Retina (tissue), 1 donor: ENCODE results near the gene BRMS1L.
"Not testable (repeated sequence)": the region's sequence is repeated elsewhere in the genome, so short reads cannot be mapped to it uniquely, and the experiment has no call there.

Experiments
- DNase-seq: peaks from one replicate; pipeline ENCODE4 v3.0.0-alpha.2; 2016

The BRMS1L gene

GRCh38 chr14:35826218-35826951, at the start of gene BRMS1L:
Gene BRMS1L, plus strand, starts transcription at chr14:35826338. Its CDS starts 179 bp downstream, at chr14:35826517.
- peak; percentile 94 for DNase-seq

DNA sequence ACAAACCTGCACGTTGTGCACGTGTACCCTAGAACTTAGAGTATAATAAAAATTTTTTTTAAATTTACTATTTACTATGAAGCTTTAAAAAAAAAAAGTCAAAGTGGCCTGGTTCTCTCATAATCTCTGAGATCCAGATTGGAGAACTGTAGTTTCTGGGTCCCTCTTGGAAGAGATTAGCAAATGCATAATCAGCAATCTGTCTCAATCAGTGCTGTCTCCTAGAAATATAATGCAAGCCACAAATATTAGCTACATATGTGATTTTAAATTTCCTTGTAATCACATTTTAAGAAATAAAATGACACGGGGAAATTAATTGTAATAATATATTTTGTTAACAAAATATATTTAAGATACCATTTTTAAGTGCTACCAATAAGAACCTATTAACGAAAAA, 49.3 kb upstream of the BRMS1L start:
- DNase-seq, result no peak

- DNase-seq, result not testable (repeated sequence)
Observed at GRCh38 chr14:35777550-35777949, 48.6 kb upstream of the BRMS1L start.

DNA sequence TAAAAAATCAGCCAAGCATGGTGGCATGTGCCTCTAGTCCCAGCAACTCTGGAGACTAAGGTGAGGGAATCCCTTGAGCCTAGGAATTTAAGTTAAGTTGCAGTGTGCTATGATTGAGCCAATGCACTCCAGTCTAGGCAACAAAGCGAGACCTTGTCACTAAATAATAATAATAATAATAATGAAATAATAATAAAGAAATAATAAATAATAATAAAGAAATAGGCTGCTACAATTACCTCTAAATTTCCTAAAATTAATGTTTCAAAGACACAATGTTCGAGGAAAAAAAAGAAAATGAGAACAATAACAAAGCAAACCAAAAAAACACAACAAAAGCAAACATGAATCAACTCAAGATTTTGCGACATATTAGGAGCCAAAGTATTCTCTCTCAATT, 46.8 kb upstream of the BRMS1L start:
- no peak for DNase-seq

DNA sequence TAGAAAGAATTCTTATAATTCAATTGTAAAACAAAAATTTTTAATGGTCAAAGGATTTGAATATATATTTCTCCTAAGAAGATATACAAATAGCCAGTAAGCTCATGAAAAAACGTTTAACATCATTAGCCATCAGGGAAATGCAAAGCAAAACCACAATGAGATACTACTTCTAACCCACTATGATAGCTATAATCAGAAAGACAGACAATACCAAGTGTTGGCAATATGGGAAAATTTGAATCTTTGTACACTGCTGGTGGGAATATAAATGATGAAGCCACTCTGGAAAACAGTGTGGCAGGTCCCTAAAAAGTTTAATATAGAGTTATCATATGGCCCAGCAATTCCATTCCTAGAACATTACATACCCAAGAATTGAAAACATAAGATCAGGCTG, 42.4 kb upstream of the BRMS1L start:
- no peak for DNase-seq

GRCh38 chr14:35786856-35787255, 39.3 kb upstream of the BRMS1L start:
- no peak for DNase-seq

DNA sequence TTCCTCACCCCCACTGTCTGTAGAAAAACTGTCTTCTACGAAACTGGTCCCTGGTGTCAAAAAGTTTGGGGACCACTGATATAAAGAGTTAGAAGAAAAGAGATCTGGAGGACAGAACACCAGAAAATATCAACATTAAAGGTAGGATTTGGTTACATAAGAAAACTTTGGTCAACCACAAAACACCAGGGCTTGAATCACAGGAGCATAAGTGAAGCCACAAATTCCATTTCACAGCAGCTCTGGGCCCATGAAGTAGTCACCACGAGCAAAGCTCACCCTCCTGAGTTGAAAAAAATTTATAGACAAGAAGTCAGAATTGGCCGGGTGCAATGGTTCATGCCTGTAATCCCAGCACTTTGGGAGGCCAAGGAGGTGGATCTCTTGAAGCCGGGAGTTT, 36.5 kb upstream of the BRMS1L start:
- DNase-seq, result no peak

- no peak for DNase-seq
Observed at GRCh38 chr14:35797796-35798195, 28.3 kb upstream of the BRMS1L start.

DNA sequence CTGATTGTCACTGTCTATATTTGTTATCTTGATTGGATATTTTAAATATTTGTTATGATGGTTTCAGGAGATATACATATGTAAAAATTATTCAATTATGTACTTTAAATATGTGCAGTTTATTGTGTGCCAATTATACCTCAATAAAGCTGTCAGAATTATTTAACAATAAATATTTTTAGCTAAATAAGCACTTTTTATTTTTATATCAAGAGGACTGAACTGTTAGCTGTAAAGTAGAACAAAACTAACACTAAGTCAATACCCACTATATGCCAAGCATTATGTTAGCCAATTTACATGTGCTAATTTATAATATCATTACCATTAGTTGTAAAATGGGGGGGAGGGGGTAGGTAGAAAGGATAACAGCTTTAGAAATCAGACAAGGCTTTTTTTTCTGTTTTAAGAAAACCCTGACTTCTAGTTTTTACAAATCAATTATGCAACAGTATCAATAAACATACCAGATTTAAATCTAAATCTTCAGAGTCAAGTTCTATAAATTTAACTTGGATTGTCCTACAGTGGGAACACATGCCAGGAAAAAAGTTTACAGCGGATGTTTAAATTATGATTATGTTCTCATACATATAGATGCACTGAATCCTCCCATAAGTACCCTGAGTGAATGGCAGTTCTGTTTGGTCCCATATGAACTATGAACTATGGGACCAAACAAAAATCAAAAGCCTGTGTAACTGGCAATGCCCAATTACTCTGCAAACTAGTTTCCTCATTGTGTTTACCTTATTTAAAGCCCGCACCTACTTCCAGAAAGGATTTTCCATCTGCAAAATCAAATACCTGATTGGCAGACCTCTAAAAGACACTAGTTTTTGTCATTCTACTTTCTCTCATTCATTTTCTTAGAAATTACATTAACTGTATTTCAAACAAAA, 19.9 kb upstream of the BRMS1L start:
- DNase-seq, result no peak

DNA sequence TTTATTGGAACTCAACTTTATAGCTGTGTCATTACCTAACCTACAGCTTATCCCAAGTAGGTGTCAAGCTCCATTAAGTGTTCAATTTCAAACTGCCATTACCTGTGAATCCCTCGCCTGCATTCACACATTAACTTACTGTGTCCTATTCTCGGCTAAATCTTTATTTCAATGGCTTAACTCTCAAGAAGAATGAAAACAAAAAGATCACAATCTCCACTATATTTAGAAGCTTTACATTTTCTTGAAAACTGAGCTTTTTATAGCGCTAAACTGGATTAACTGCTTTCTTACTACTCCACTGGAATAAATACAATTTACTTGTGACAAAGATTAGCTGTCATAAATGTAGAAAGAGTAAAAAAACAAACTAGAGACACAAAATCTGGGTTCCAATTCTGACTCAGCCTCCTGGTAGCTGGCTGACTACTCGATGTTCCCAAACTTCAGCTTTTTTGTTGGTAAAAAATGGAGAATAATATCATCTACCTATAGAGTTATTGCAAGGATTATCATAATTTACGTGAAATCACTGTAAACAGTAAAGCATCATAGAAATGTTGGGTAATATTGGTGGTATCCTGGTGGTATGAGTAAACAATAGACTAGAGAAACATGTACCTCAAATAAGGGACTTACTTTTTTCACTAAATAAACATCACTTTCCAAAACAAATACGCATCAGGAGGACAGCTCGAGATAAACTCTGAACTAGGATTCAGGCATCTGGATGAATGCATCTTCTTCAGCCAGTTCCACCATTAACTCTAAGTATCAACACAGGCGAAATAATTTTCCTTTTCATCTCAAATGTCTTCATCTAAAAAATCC, 18.8 kb upstream of the BRMS1L start:
- DNase-seq, result no peak

- no peak for DNase-seq
Observed at GRCh38 chr14:35808076-35808637, 18.0 kb upstream of the BRMS1L start.

GRCh38 chr14:35808638-35809563, 17.2 kb upstream of the BRMS1L start, which contains the start of gene RALGAPA1:
Gene RALGAPA1, minus strand, starts transcription at chr14:35809295. Its CDS starts 460 bp downstream, at chr14:35808835.
- peak; percentile 96 for DNase-seq

- no peak for DNase-seq
Observed at GRCh38 chr14:35809597-35809996, 16.5 kb upstream of the BRMS1L start.

- DNase-seq, result no peak
Observed at GRCh38 chr14:35810963-35811362, 15.2 kb upstream of the BRMS1L start.

- DNase-seq, result no peak
Observed at GRCh38 chr14:35814371-35815005, 11.7 kb upstream of the BRMS1L start.

DNA sequence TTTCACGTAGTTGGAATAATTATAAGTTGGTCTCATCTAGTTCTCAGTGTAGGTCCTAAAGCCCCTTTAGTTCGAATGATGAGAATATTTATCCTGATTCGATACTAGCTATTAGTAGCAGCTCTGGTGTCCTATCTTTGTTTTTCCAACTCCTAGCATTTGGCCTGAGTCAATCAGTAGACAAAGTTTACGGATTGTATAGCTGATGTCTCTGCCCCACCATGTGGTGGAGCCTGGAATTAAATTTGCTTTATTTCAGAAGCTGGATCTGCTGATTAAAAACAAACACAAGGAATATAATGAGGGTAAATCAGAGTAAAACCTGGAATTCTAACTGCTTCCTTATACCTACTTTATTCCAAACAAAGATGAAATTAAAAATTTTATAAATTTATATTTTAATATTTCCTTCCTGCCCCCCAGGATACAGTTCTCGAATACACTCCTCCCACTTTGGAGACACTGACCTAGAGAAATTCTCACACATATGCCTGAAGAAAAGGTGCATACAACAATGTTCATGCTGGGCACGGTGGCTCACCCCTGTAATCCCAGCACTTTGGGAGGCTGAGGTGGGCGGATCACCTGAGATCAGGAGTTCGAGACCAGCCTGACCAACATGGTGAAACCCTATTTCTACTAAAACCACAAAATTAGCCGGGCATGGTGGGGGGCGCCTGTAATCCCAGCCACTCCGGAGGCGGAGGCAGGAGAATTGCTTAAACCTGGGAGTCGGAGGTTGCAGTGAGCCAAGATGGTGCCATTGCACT, 7.6 kb upstream of the BRMS1L start:
- DNase-seq, result no peak

GRCh38 chr14:35819591-35820540, 6.3 kb upstream of the BRMS1L start:
- no peak for DNase-seq

DNA sequence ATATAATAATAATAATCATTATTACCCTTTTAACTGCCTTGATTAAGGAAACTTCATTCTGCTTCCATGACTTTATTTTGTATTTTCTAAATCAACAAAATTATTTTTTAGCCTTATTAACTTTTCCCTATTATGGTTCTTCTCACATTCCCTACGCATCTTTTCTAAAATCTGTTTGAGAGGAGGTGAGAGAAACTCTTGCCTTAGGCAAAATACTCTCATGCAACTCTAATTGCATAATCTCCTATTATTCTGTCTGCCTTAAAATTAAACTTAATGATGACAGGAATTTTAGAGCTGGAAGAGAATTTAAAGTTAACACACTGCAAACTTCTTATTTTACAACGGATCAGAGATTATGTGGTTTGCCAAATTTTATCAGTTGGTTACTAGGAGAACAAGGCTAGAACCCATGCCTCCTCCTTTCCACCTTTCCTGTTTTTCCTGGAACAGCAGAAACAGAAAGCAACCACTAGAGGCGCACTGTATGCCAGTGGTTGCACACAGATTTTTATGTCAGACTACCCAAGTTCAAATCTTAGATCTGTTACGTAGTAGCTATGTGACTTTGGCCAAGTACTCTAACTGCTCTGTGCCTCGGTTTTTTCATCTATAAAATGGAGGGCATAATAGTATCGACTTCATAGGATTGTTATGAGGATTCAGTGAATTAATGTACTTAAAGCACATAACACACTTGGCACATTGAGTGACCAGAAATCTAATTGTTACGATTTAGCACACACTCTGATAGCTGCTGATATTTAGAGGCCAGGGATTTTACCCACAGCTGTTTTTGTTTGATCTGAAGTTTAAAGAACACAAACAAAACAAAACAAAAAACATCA, 4.3 kb upstream of the BRMS1L start:
- no peak for DNase-seq
